Astrocyte (in vitro differentiated cells and primary cell): Measurements from ENCODE around the gene GMDS. TPM values are rescaled to one million over a fixed set of nuclear protein-coding genes. Genes with fewer than 3 reads are reported as not detected.

ENCODE experiments used
- DNase-seq: peaks from one replicate; pipeline ENCODE4 v3.0.0-alpha.2; 2010; ENCODE audit warnings: low read depth
- FAIRE-seq: peaks from 2 replicates; lab custom pipeline; 2011; peaks lifted over from hg19 to GRCh38; lab: Jason Lieb, UNC
- H2AFZ ChIP-seq: 2 replicates; pipeline ENCODE4 v1.6.0; 2012; ENCODE audit warnings: low read depth, low read length, inconsistent platforms
- H3K27ac ChIP-seq: 2 replicates; pipeline ENCODE4 v1.5.1; 2011; ENCODE audit warnings: low read depth, low read length, inconsistent platforms
- H3K27me3 ChIP-seq: 2 replicates; pipeline ENCODE4 v1.6.0; 2011; ENCODE audit warnings: low read length, inconsistent platforms; ENCODE audit not compliant: insufficient read depth
- H3K36me3 ChIP-seq: 2 replicates; pipeline ENCODE4 v1.5.1; 2011; ENCODE audit warnings: low read length, inconsistent platforms; ENCODE audit not compliant: insufficient read depth
- H3K4me1 ChIP-seq: 2 replicates; pipeline ENCODE4 v1.5.1; 2011; ENCODE audit warnings: low read length, inconsistent platforms; ENCODE audit not compliant: insufficient read depth
- H3K4me2 ChIP-seq: 2 replicates; pipeline ENCODE4 v1.6.0; 2012; ENCODE audit warnings: low read length, inconsistent platforms
- H3K4me3 ChIP-seq: 2 replicates; pipeline ENCODE4 v1.5.1; 2011; ENCODE audit warnings: low read depth, mild to moderate bottlenecking, low read length, inconsistent platforms; ENCODE audit not compliant: insufficient read depth
- H3K79me2 ChIP-seq: 2 replicates; pipeline ENCODE4 v1.6.0; 2012; ENCODE audit warnings: mild to moderate bottlenecking, low read length, inconsistent platforms; ENCODE audit not compliant: insufficient read depth
- H3K9ac ChIP-seq: 2 replicates; pipeline ENCODE4 v1.6.0; 2012; ENCODE audit warnings: mild to moderate bottlenecking, low read length, inconsistent platforms
- H3K9me3 ChIP-seq: 2 replicates; pipeline ENCODE4 v1.5.1; 2012; ENCODE audit warnings: low read depth, mild to moderate bottlenecking, low read length, inconsistent platforms; ENCODE audit not compliant: insufficient read depth
- H4K20me1 ChIP-seq: 2 replicates; pipeline ENCODE4 v1.6.0; 2012; ENCODE audit warnings: low read length, inconsistent platforms; ENCODE audit not compliant: insufficient read depth
- H3K27ac Mint-ChIP-seq: one replicate; pipeline ENCODE4 v1.8.0; 2021; ENCODE audit warnings: mild to moderate bottlenecking, mixed read lengths; ENCODE audit not compliant: unreplicated experiment
- H3K27me3 Mint-ChIP-seq: one replicate; pipeline ENCODE4 v1.8.0; 2021; ENCODE audit warnings: low read depth, mixed read lengths; ENCODE audit not compliant: unreplicated experiment
- H3K36me3 Mint-ChIP-seq: one replicate; pipeline ENCODE4 v1.8.0; 2021; ENCODE audit warnings: low read depth, mixed read lengths; ENCODE audit not compliant: unreplicated experiment
- H3K4me1 Mint-ChIP-seq: one replicate; pipeline ENCODE4 v1.8.0; 2021; ENCODE audit warnings: low read depth, mixed read lengths; ENCODE audit not compliant: unreplicated experiment
- H3K4me3 Mint-ChIP-seq: one replicate; pipeline ENCODE4 v1.8.0; 2021; ENCODE audit warnings: mild to moderate bottlenecking, moderate library complexity, mixed read lengths; ENCODE audit not compliant: unreplicated experiment
- H3K9me3 Mint-ChIP-seq: one replicate; pipeline ENCODE4 v1.8.0; 2021; ENCODE audit warnings: mild to moderate bottlenecking, mixed read lengths; ENCODE audit not compliant: unreplicated experiment
- EZH2 ChIP-seq: IDR thresholded peaks from 2 replicates; pipeline ENCODE4 v1.6.1; 2012; ENCODE audit warnings: mild to moderate bottlenecking, low read length, inconsistent platforms; ENCODE audit not compliant: insufficient read depth
- total RNA-seq: library from RNA; stranded (reverse); gene quantifications from 2 replicates; pipeline ENCODE4 v1.2.1, GENCODE V29; 2021
- TF ChIP-seq, protein P1 (sequence below): IDR thresholded peaks from 2 replicates; pipeline ENCODE4 v1.5.1; 2011; ENCODE audit warnings: low read depth, mild to moderate bottlenecking, inconsistent platforms, low read length, moderate library complexity; ENCODE audit not compliant: insufficient read depth

GMDS gene
- total RNA-seq, 1 donor from 2014 or later, result 9.4 TPM

DNA sequence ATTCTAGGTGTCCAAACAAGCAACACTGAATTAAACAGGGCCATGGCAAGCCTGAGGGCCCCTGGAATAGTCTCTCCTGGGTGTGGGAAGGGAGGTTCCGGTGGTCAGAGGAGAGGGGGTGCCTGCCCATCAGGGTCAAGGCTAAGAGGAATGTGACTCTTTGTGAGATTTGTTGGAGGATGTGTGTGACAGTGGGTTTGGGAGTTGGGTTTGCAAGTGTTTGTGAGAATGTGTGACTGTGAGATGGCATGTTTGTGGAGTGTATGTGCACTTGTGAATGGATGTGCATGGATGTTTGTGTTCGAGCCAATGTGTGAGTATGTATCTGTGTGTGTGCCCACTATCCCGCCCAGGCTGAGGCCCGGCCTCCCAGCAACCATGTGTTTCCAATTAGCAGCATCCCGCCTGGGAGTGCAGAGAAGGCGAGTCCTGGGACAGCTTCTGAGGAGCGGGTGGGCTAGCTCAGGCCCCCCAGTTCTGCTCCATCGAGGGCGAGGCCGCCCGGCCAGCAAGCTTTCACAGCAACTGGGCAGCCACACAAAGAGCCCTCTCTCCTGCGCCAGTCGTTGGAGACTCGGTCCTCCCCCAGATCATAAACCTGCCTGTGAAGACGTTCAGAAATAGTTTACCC lies 623.1 kb downstream of the GMDS start:
- Histone ChIP-seq H3K36me3 (no peaks in the 10 kb centered on the region), H2AFZ (no peak overlapping the region), H3K9ac (no peak overlapping the region), H3K9me3 (no peaks in the 10 kb centered on the region), H3K27me3 (peaks cover 80% of the 10 kb centered on the region), H3K27ac (no peak overlapping the region), H3K79me2 (peaks cover 2% of the 10 kb centered on the region), H3K4me2 (no peak overlapping the region), H3K4me3 (no peak overlapping the region), H4K20me1 (peaks cover 24% of the 10 kb centered on the region), H3K4me1 (peaks cover 8% of the 10 kb centered on the region)
- peaks cover 69% of the 10 kb centered on the region for H3K27me3 Mint-ChIP-seq
- no peak for TF ChIP-seq EZH2
- TF ChIP-seq, protein P1, sequence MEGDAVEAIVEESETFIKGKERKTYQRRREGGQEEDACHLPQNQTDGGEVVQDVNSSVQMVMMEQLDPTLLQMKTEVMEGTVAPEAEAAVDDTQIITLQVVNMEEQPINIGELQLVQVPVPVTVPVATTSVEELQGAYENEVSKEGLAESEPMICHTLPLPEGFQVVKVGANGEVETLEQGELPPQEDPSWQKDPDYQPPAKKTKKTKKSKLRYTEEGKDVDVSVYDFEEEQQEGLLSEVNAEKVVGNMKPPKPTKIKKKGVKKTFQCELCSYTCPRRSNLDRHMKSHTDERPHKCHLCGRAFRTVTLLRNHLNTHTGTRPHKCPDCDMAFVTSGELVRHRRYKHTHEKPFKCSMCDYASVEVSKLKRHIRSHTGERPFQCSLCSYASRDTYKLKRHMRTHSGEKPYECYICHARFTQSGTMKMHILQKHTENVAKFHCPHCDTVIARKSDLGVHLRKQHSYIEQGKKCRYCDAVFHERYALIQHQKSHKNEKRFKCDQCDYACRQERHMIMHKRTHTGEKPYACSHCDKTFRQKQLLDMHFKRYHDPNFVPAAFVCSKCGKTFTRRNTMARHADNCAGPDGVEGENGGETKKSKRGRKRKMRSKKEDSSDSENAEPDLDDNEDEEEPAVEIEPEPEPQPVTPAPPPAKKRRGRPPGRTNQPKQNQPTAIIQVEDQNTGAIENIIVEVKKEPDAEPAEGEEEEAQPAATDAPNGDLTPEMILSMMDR, result no peak
- peaks cover 19% of the 10 kb centered on the region for H3K9me3 Mint-ChIP-seq
- H3K4me3 Mint-ChIP-seq, result no peak overlapping the region
- H3K36me3 Mint-ChIP-seq, result peaks cover 2% of the 10 kb centered on the region
- no peaks in the 10 kb centered on the region for H3K4me1 Mint-ChIP-seq
- DNase-seq, result no peak
- no peak for FAIRE-seq
- no peak overlapping the region for H3K27ac Mint-ChIP-seq

DNA sequence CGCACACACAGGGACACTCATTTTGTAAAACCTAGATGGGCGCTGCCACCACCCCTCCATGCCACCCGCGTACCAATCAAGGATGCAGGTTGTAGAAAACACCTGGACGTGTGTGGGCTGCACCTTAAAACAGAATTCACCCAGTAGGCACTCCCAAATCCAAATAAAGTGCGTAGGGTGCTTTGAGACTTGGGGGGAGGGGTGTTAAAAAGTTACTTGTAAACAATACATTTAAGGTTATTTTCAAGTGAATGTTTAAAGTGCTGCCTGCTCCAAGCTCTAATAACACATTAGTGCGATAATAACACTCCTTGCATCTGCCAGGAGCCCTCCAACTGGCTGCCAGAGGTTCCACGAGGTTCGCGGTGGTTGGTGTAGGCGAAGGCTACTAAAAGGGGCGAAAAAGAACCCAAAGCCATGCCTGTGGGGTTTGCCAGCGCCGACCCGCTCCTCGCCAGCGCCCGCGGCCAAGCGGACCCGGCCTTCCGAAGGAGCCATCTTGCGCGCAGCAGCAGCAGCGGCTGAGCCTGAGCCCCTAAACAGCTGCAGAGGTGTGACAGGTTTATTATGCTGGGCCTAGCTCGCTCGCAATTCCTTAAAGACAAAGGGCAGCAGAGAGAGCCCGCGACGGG lies 624.2 kb downstream of the GMDS start:
- H3K4me3 Mint-ChIP-seq, result no peak overlapping the region
- TF ChIP-seq, protein P1, result no peak
- TF ChIP-seq EZH2, result no peak

More for the DNA sequence above, 624.2 kb downstream of the GMDS start:
- Histone ChIP-seq H3K9me3 (no peaks in the 10 kb centered on the region), H3K4me1 (peaks cover 8% of the 10 kb centered on the region), H4K20me1 (peaks cover 20% of the 10 kb centered on the region), H3K36me3 (no peaks in the 10 kb centered on the region), H3K79me2 (peaks cover 2% of the 10 kb centered on the region), H3K27ac (no peak overlapping the region), H3K4me3 (no peak overlapping the region), H3K4me2 (no peak overlapping the region), H3K9ac (no peak overlapping the region), H3K27me3 (peaks cover 73% of the 10 kb centered on the region), H2AFZ (no peak overlapping the region)
- DNase-seq, result no peak
- H3K4me1 Mint-ChIP-seq, result no peaks in the 10 kb centered on the region
- FAIRE-seq, result no peak
- peaks cover 4% of the 10 kb centered on the region for H3K36me3 Mint-ChIP-seq
- peaks cover 69% of the 10 kb centered on the region for H3K27me3 Mint-ChIP-seq
- peaks cover 19% of the 10 kb centered on the region for H3K9me3 Mint-ChIP-seq
- peak overlapping the region; percentile 62 for H3K27ac Mint-ChIP-seq
